ENCODE measurements around the gene SLC25A47. TPM values are rescaled to one million over a fixed set of nuclear protein-coding genes. Genes with fewer than 3 reads are reported as not detected.

Gene SLC25A47
- total and polyA plus RNA-seq, 2 donors: 0.09 TPM; not detected in 1

DNA sequence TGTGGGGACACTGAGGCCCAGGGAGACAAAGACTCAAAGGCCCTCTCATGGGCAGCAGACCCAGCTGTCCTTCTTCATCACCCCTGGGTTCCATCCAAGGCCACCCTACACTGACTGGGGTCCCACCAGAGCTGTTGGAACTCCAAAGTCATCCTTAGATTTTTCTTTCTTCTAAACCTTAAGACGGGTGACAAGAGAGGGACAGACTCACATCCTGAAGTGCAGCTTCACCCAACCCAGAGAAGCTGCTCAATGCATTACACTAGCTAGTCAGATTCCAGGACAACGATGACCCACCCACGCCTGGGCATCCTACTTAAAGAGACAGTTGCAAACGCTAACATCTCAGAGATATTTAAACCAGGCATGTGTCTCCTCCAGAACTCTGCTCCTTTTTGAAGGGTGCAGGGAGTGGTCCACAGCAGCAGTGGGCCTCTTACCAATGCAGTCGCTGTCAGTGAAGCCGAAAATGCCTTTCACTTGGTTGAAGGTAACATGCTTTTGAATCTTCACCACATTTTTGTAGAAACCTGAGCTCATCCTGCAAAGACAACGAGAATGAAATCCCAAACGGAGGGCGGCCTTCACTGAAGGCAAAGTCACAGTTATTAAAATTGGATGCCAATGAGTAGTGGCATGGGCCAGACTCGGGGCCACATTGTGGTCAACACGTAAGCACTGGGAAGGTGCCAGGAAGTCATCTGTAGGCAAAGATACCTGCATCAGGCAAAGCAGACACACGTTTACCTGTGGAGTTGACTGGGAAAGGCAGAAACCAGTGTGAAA is 23.4 kb downstream of the SLC25A47 start:
- Histone ChIP-seq H3K9me3 (ENCODE audit: control insufficient read depth in 2 of 2, insufficient read depth in 1 of 2, low read length in 1 of 2) (peaks cover 0 to 5% of the 10 kb centered on the region in 2 donors), H3K27ac (ENCODE audit: low read depth in 1 of 2, low read length in 1 of 2) (no peak overlapping the region), H3K4me3 (ENCODE audit: low read length in 2 of 2) (no peak overlapping the region), H3K36me3 (ENCODE audit: control insufficient read depth in 2 of 2, insufficient read depth in 2 of 2, low read length in 1 of 2) (peaks cover 41 to 42% of the 10 kb centered on the region in 2 donors), H3K4me1 (ENCODE audit: control insufficient read depth in 2 of 2, insufficient read depth in 2 of 2, low read length in 2 of 2) (peaks cover 10 to 39% of the 10 kb centered on the region in 2 donors), H3K27me3 (ENCODE audit: control insufficient read depth in 2 of 2, insufficient read depth in 1 of 2, low read length in 1 of 2) (no peaks in the 10 kb centered on the region)
- no peak for DNase-seq (ENCODE audit: low read depth in 6 of 9, low spot score in 9 of 9)
- 94% methylated on average over 12 of the region's 12 CpGs for WGBS

DNA sequence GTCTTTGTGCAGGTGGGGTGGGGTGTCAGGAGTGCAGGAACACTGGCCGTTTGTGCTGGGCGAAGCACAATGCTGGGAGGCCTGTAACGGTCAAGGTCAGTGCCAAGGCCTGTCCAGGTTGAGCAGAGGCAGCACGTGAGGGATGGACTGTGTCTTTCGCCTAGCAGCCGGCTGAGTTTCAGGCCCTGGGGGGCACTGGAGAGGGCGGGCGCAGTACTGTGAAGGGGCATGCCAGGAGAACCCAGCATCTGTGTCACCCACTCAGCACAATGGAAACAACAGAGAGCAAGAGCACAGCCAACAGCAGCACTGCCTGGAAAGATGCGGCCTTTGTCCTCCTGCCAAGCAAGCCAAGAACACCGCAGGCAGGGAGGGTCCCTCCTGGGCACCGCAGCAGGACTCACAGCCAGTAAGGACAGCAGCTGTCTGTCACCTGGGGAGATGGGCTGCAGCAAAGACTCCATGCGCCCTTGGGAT is 25.2 kb downstream of the SLC25A47 start:
- Histone ChIP-seq H3K36me3 (ENCODE audit: control insufficient read depth in 2 of 2, insufficient read depth in 2 of 2, low read length in 1 of 2) (peaks cover 37% of the 10 kb centered on the region in 2 donors), H3K4me1 (ENCODE audit: control insufficient read depth in 2 of 2, insufficient read depth in 2 of 2, low read length in 2 of 2) (peaks cover 7 to 29% of the 10 kb centered on the region in 2 donors), H3K9me3 (ENCODE audit: control insufficient read depth in 2 of 2, insufficient read depth in 1 of 2, low read length in 1 of 2) (peaks cover 0 to 5% of the 10 kb centered on the region in 2 donors), H3K27me3 (ENCODE audit: control insufficient read depth in 2 of 2, insufficient read depth in 1 of 2, low read length in 1 of 2) (no peaks in the 10 kb centered on the region), H3K27ac (ENCODE audit: low read depth in 1 of 2, low read length in 1 of 2) (peak overlapping the region in 1 of 2 donors; percentile 86), H3K4me3 (ENCODE audit: low read length in 2 of 2) (no peak overlapping the region)
- DNase-seq (ENCODE audit: low read depth in 6 of 9, low spot score in 9 of 9): no peak
- WGBS: 96% methylated on average over 12 of the region's 12 CpGs

DNA sequence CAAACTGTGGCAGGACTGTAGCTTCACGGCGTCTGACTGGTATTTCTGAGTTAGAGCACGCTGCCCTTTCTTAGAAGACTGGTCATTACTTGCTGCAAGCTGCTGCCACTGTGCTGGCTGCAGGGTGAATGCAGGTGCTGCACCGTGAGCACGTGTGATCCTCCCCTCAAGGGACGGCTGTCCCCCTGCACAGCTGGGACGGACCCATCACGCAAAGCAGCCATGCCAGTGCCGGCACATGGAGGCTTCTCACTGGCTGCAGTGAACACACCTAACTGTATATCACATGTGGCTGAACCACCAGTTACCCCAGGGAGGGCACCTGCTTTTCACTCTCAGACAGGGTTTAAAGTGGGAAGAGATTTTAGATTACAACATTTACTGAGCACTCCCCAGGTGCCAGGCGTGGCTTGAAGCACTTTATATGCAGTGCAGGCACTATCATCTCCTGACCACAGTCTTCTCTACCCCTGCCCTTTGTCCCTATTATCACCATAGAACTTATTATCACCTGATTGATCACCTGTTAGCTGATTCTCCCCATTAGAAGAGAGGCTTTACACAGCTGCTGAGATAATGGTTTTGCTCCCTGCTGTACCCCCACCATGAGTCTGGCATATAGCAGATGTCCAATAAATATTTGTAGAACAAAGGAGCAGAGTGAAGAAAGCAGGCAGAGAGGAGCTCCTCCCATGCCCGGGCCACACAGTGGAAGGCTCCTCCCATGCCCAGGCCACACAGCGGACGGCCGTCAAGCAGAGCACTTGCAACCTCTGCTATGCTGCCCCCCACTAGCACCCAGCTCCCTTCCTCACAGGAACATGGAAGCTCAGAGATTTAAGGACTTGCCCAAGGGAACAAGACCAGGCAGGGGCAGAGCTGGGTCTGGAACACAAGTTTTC is 25.9 kb downstream of the SLC25A47 start:
- DNase-seq (ENCODE audit: low read depth in 6 of 9, low spot score in 9 of 9): peak in 8 of 9 donors; percentile 29 to 78 (median 46)
- peaks cover 40 to 43% of the 10 kb centered on the region in 2 donors for H3K36me3 ChIP-seq (ENCODE audit: control insufficient read depth in 2 of 2, insufficient read depth in 2 of 2, low read length in 1 of 2)

DNA sequence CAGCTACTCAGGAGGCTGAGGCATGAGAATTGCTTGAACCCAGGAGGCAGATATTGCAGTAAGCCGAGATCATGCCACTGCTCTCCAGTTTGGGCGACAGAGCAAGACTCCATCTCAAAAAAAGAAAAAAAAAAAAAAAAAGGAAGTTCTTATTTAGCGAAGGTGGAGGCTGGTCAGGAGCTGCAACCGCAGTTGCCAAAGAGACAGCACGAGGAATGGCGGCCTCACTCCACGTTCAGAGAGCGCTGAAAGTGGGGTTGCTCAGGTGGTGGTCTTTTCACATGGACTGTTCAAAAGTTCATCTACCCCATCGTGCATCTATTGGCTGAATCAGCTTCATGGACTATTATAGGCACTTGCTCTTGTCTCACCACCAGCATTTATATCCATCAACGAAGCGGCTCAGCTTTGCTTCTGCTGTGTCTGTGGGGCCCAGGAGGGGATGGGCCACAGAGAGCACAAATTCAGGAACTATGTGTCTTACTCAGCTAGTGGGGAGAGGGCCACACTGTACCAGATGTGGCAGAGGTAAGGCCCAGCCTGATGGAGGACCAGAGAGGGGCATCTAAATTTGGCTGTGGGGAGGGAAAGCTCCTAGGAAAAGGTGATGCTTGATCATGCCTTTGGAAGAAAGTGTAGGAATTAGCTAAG is 27.3 kb downstream of the SLC25A47 start:
- H3K4me1 ChIP-seq (ENCODE audit: control insufficient read depth in 2 of 2, insufficient read depth in 2 of 2, low read length in 2 of 2): peaks cover 7 to 29% of the 10 kb centered on the region in 2 donors
- no peak overlapping the region for H3K4me3 ChIP-seq (ENCODE audit: low read length in 2 of 2)
- H3K27ac ChIP-seq (ENCODE audit: low read depth in 1 of 2, low read length in 1 of 2): no peak overlapping the region
- peaks cover 0 to 5% of the 10 kb centered on the region in 2 donors for H3K9me3 ChIP-seq (ENCODE audit: control insufficient read depth in 2 of 2, insufficient read depth in 1 of 2, low read length in 1 of 2)
- H3K36me3 ChIP-seq (ENCODE audit: control insufficient read depth in 2 of 2, insufficient read depth in 2 of 2, low read length in 1 of 2): peaks cover 40 to 50% of the 10 kb centered on the region in 2 donors
- WGBS: 61% methylated on average over 11 of the region's 11 CpGs
- no peak for DNase-seq (ENCODE audit: low read depth in 6 of 9, low spot score in 9 of 9)
- no peaks in the 10 kb centered on the region for H3K27me3 ChIP-seq (ENCODE audit: control insufficient read depth in 2 of 2, insufficient read depth in 1 of 2, low read length in 1 of 2)

More for the DNA sequence above, 25.9 kb downstream of the SLC25A47 start:
- peaks cover 0 to 5% of the 10 kb centered on the region in 2 donors for H3K9me3 ChIP-seq (ENCODE audit: control insufficient read depth in 2 of 2, insufficient read depth in 1 of 2, low read length in 1 of 2)
- H3K4me3 ChIP-seq (ENCODE audit: low read length in 2 of 2): no peak overlapping the region
- peak overlapping the region in 1 of 2 donors; percentile 86 for H3K27ac ChIP-seq (ENCODE audit: low read depth in 1 of 2, low read length in 1 of 2)
- WGBS: 58% methylated on average over 14 of the region's 14 CpGs
- no peaks in the 10 kb centered on the region for H3K27me3 ChIP-seq (ENCODE audit: control insufficient read depth in 2 of 2, insufficient read depth in 1 of 2, low read length in 1 of 2)
- peaks cover 7 to 29% of the 10 kb centered on the region in 2 donors for H3K4me1 ChIP-seq (ENCODE audit: control insufficient read depth in 2 of 2, insufficient read depth in 2 of 2, low read length in 2 of 2)

DNA sequence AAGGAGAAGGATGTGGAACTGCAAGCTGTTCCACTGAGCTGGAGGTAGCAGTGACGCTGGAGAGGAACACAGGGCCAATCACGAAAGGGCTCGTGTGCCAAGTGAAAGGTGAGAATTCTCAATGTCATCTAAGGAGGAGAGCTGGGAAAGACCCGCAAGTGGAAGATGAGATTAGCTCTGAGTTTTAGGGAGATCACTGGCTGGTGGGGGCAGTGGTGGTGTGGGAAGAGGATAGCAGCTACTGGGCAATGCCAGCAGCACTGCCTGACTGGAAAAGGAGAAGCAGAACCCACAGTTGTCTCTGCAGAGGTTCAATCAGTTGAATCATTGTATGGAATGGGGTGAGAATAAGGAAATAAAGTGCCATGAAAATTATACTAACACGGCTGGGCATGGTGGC is 27.8 kb downstream of the SLC25A47 start:
- 98% methylated on average over 5 of the region's 5 CpGs for WGBS
- Histone ChIP-seq H3K36me3 (ENCODE audit: control insufficient read depth in 2 of 2, insufficient read depth in 2 of 2, low read length in 1 of 2) (peaks cover 36 to 44% of the 10 kb centered on the region in 2 donors), H3K4me3 (ENCODE audit: low read length in 2 of 2) (no peak overlapping the region), H3K27ac (ENCODE audit: low read depth in 1 of 2, low read length in 1 of 2) (no peak overlapping the region), H3K27me3 (ENCODE audit: control insufficient read depth in 2 of 2, insufficient read depth in 1 of 2, low read length in 1 of 2) (no peaks in the 10 kb centered on the region), H3K9me3 (ENCODE audit: control insufficient read depth in 2 of 2, insufficient read depth in 1 of 2, low read length in 1 of 2) (peaks cover 0 to 5% of the 10 kb centered on the region in 2 donors), H3K4me1 (ENCODE audit: control insufficient read depth in 2 of 2, insufficient read depth in 2 of 2, low read length in 2 of 2) (peaks cover 7 to 29% of the 10 kb centered on the region in 2 donors)
- DNase-seq (ENCODE audit: low read depth in 6 of 9, low spot score in 9 of 9): no peak

DNA sequence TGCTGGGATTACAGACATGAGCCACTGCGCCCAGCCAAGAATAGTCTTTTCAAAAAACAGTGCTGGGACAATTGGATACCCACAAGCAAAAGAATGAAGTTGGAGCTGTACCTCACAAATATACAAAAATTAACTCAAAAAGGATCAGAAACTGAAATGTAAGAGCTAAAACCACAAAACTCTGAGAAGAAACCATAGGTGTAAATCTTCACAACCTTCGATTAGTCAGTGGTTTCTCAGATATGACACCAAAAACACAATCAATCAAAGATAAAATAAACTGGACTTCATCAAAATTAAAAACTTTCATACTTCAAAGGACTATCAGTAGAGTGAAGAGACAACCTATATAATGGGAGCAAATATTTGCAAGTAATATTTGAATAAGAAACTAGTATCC is 35.3 kb downstream of the SLC25A47 start:
- Histone ChIP-seq H3K36me3 (ENCODE audit: control insufficient read depth in 2 of 2, insufficient read depth in 2 of 2, low read length in 1 of 2) (peaks cover 19 to 41% of the 10 kb centered on the region in 2 donors), H3K4me3 (ENCODE audit: low read length in 2 of 2) (no peak overlapping the region), H3K9me3 (ENCODE audit: control insufficient read depth in 2 of 2, insufficient read depth in 1 of 2, low read length in 1 of 2) (no peaks in the 10 kb centered on the region), H3K27ac (ENCODE audit: low read depth in 1 of 2, low read length in 1 of 2) (no peak overlapping the region), H3K4me1 (ENCODE audit: control insufficient read depth in 2 of 2, insufficient read depth in 2 of 2, low read length in 2 of 2) (no peaks in the 10 kb centered on the region), H3K27me3 (ENCODE audit: control insufficient read depth in 2 of 2, insufficient read depth in 1 of 2, low read length in 1 of 2) (no peaks in the 10 kb centered on the region)
- 97% methylated on average over 2 of the region's 2 CpGs for WGBS
- no peak for DNase-seq (ENCODE audit: low read depth in 6 of 9, low spot score in 9 of 9)

DNA sequence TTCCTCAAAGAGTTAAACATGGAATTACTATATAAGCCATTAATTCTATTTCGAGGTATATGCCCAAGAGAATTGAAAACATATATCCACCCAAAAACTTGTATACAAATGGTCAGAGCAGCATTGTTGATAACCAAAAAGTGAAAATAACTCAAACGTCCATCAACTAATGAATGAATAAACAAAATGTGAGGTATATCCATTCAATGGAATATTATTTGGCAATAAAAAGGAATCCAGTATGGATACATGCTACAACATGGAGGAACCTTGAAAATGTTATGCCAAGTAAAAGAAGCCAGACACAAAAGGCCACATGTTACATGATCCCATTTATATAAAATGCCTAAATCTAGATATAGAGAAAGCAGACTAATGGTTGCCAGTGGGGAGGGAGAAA is 36.0 kb downstream of the SLC25A47 start:
- no peak overlapping the region for H3K4me3 ChIP-seq (ENCODE audit: low read length in 2 of 2)
- DNase-seq (ENCODE audit: low read depth in 6 of 9, low spot score in 9 of 9): no peak
- no peak overlapping the region for H3K27ac ChIP-seq (ENCODE audit: low read depth in 1 of 2, low read length in 1 of 2)
- no peaks in the 10 kb centered on the region for H3K4me1 ChIP-seq (ENCODE audit: control insufficient read depth in 2 of 2, insufficient read depth in 2 of 2, low read length in 2 of 2)
- H3K9me3 ChIP-seq (ENCODE audit: control insufficient read depth in 2 of 2, insufficient read depth in 1 of 2, low read length in 1 of 2): no peaks in the 10 kb centered on the region
- peaks cover 16 to 39% of the 10 kb centered on the region in 2 donors for H3K36me3 ChIP-seq (ENCODE audit: control insufficient read depth in 2 of 2, insufficient read depth in 2 of 2, low read length in 1 of 2)
- 98% methylated on average over 2 of the region's 2 CpGs for WGBS
- no peaks in the 10 kb centered on the region for H3K27me3 ChIP-seq (ENCODE audit: control insufficient read depth in 2 of 2, insufficient read depth in 1 of 2, low read length in 1 of 2)

DNA sequence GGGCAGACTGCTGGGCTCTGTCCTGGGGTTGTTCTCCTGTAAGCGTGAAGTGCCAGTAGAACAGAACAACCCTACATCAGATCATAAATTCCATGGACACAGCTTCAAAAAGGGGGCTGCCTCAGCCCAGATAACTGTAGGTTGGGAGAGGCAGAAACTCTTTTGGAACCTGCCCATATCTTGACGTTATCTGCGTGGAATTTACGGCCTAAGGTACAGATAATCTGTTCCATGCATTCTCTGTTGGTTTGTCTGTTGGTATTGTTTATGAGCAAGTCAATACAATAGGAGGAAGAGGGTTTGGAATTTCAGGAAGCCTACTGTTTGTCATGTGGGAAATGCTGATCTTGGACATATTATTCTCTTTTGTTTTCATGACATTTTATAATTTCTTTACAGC is 36.7 kb downstream of the SLC25A47 start:
- Histone ChIP-seq H3K4me1 (ENCODE audit: control insufficient read depth in 2 of 2, insufficient read depth in 2 of 2, low read length in 2 of 2) (no peaks in the 10 kb centered on the region), H3K27me3 (ENCODE audit: control insufficient read depth in 2 of 2, insufficient read depth in 1 of 2, low read length in 1 of 2) (no peaks in the 10 kb centered on the region), H3K36me3 (ENCODE audit: control insufficient read depth in 2 of 2, insufficient read depth in 2 of 2, low read length in 1 of 2) (peaks cover 16 to 37% of the 10 kb centered on the region in 2 donors), H3K9me3 (ENCODE audit: control insufficient read depth in 2 of 2, insufficient read depth in 1 of 2, low read length in 1 of 2) (no peaks in the 10 kb centered on the region), H3K4me3 (ENCODE audit: low read length in 2 of 2) (no peak overlapping the region), H3K27ac (ENCODE audit: low read depth in 1 of 2, low read length in 1 of 2) (no peak overlapping the region)
- DNase-seq (ENCODE audit: low read depth in 6 of 9, low spot score in 9 of 9): no peak
- WGBS: 99% methylated on average over 4 of the region's 4 CpGs
